Right hindlimb (tissue), 1 donor: ENCODE results near the gene CBX2.
A peak's percentile ranks its signal among the peaks of the same experiment; 100 is the strongest.

ENCODE experiments used
- DNase-seq: peaks from one replicate; pipeline ENCODE4 v3.0.0-alpha.2; 2018

The CBX2 gene

DNA sequence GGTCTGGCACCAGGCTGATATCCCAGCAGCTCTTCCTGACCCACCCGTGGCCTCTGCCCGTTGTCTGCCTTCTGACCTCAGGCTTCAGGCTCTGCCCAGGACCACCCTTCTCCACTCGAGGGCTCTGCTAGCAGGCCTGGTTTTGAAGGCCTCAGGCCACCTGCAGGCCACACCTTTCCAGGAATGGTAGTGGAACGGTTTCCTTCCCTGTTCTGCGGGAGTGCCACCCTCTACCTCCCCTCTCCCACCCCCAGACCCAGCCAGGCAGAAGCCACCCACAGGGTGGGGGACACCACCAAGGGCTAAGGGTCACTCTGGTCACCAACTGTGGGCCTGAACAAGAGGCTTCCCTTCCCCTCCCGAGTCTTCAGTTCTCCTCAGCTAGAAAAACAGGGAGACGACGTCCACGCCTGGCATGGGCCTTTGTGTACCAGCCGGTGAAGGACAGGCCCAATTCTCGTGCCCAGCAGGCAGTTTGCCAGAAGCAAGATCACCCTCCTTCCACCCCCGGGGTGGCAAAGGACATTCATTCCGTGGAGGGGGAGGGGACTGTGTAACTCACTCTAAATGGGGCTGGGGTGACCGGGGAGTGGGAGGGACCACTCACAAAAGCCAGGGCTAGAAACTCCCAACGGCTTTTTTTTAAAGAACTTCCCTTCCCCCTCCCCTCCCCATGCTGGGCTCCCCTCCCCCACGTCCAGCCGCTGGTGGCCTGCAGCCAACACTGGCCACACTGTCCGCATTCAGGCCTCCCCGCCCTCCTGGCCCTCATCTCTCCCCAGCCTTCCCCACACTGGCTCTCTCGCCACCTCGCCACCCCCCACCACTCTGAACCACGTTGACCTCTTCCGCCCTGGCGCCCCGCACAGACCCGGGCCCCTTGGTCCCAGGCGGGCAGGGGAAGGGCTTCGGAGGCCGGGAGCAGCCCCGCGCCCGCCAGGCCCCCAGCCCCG, 53.6 kb downstream of the CBX2 start:
- peak; percentile 70 for DNase-seq

DNA sequence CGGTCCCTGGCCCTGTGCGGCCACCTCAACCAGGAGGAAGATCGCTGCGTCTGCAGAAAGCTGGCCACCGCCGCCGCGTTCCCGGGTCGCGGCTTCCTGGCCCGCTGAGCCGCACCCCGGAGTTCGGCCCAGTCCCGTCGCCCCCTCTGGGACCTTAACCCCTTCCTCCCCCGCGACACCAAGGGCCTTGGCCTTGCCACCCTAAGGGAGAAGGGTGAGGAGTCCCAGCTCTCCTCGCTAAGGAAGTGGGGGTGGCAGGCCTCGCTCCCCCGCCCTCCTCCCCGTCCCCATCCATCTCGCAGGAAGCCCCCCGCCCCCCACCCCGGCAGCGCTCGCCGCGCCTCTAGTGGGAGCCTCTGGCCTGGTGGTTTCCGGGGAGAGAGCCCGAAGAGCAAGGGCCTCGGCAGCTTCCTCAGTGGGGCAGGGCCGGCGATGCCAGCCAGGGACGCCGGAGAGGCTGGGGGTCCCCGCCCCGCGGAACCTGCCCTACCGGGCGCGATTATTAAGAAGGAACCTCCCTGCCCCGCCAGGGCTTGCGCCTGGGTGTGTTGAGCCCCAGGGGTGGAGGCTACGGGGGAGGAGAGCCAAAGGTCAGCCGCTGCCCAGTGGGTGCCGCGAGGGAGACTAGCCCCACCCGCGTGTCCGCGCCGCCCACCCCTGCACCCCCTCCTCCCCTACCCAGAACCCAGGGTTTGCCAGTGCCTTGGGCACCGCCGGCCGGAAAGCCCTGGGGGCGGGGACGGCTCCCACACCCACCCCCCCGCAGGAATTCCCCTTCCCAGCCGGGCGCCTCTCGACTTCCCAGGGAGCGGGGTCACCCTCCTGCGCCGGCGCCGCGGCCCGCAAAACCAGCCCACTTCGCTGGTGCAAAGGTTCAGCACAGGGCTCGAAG, 54.5 kb downstream of the CBX2 start:
- DNase-seq, result peak; percentile 51

DNA sequence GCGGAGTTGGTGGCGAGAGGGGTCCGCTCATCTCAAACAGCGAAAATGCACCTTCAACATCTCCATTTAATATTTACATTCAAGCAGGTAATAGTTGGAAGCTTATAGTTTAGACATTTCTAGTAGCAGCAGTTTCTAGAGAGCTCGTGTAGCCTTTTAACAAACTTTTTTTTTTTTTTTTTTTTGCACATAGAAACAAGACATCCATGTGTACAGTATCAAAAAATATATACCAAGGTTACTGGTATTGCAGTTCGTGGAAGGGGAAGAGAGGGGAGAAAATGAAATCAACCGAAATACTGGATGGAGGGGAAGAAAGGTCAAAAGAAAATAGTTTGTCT, 55.1 kb downstream of the CBX2 start:
- DNase-seq, result no peak

DNA sequence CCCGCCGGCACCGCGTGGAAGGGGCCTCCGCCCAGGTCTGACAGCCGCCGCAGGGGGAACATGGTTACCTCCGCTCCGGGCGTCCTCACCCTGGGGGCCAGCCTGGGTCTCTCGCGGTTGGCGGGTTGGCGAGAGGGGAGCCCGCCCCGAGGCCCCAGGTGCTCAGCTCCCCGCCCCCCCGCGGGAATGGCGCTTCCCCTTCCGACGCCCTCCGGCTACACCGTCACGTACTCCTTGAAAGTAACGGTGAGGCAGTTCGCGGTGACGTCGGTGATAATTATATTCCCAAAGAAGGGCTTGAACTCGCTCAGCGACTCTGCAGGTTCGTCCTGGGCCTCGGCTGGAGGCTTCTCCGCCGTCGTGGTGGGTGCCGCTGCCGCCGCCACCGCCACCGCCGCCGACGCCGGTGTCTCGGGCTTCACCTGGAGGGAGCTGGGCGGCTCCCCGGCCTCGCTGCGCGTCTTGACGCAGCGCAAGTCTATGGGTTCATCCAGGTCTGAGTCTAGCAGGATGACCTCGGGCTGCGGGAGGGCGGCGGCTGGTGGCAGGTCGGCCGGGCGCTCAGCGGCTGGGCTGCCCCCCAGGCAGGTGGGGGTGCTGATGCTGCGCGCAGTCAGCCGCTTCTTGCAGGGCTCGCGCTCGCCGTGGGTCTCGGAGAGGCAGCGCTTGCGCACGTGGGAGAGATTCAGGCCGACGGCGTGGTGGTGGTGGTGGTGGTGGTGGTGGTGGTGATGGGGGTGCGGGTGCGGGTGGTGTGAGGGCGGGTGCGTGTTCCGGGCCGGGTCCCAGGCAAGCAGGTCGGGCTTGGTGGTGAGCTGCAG, 56.0 kb downstream of the CBX2 start:
- DNase-seq, result no peak

DNA sequence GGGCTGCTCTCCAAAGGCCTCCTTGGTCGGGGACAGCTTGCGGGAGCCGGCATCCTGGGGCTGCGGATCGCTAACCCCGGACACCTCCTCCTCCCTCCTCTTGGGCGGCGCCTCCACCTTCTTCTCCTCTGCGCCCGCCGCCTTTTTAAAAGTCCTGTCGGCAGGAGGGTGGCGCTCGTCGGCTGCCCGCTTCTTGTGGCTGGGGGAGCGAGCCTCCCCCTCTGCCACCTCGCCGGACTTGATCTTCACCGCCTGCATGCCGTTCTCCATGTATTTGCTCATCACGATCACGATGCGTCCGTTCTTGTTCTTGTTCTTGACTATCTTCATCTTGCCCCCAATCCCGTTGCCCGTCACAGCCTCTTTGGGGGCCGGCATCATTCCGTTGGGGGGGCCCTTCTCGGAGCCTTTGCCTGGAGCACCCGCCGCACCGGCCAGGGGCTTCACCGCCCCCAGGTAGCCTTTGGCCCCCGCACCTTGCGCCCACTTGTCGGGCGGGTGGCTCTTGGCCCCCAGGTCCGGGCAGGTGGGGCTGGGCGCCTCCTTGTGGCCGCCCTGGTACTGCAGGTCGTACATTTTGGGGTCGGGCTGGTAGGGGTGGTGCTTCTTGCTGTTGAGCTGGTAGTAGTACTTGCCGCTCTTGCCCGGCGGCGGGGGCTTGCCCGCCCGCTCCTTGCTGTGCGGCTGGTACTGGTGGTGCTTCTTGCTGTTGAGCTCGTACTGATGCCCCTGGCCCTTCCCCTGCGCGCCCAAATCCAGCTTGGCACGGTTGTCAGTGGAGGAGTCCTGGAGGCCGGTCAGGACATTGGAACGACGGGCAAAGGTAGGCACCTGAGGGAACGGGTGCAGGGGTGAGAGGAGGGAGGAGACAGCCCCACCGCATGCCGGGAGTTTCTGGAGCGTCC, 56.9 kb downstream of the CBX2 start:
- DNase-seq, result peak; percentile 36

DNA sequence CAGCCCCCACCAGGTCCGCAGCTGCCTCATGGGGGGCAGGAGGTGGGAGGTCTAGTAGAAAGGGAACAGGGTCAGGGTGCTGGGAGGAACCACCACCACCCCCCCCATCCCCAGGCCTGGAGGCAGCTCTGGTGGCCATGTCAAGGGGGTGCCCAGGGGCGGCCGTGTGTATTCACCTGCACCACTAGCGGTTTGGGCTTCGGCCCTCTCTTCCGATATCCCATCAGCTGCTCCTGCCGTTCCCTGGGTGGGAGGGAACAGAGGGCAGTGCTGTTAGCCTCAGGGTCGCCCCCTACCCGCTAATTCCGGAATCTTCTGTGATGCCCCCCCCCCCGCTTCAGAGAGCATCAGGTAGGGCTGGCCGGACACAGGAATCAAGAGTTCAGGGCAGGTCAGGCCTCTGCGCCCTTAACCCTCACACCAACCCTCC, 57.5 kb downstream of the CBX2 start:
- DNase-seq, result no peak

DNA sequence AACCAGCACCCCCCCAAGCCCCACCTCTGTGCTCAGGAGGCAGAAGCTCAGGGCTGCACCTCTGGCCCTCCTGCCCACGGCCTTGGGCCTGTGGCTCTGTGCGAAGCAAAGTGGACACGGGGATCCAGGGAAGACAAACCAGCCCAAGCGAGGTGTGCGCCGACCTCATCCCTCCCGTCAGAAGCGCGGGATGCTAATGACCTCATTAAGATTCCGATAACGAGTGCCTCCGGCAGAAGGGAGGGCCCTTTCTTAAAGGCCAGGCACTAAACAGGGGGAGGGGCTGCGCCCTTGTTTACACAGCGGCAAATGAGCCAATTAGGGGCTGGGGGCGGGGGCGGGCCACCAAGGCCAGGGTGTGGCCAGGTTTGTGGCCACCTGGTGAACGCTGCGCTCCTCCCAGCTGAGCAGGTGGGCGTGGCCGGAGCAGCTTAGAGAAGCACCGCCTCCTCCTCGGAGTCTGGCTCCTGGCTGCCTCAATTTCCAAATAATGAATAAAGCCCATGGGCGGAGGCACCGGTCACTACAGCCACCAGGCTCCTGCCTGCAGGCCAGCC, 58.1 kb downstream of the CBX2 start:
- no peak for DNase-seq

DNA sequence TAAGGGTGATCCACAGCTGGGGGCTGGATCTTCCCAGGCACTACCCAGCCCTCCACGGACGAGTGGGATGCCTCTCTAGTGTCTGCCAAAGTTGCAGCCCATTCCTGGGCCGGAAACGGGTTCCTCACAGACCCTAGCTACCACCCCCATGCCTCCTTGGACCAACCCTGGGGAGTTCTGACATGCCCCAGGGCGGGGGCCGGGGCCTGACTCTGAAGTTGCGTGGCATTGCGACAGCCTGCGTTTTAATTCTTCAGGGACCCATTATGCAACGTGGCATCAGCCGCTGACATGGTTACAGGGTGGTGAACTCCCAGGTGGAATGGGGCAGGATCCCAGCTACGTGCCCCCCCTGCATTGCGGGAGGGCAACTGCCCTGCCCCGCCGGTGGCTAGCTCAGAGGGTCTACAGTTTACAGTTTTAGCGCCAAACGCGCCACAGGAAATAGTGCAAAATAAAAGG, 58.6 kb downstream of the CBX2 start:
- no peak for DNase-seq

DNA sequence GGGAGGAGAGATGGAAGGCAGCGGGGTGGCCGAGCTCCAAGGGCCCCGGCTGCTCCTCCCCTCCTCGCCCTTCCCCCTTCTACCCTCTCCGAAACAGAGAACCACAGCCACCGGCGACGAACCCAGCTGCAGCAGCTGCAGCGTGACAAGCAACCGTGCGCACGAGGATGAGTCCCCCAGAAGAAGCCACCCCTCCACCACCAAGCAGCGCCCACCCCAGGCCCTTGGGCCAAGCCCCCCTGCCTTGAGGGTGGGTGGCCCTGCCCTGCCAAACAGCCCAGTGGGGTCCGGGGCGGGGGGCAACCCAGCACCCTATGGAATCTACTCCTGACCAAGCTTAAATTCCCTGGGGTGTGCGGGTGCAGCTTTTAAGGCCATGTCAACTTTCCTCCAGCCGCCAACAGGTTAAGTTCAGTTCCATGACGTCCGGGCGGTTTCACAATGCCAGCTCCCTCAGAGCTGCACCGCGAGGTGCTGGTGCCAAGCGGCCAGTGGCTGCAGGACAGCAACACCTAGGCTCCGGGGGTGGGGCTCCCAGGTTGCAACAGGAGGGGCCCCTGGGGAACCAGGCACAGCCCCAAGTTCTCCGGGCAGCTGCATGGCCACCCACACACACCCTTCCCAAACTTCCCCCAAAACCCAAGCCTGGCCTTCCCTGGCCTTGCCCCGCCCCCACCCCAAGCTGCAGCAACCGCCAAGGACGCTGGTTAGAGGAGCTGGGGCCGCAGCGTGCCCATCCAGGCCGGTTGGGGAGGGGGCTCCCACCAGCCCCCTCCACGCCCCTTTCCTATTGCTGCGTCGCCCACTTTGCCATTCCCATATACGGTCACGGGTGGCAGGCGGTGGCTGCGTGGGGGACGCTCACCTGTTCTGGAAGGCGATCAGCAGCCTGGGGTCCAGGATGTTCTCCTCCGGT, 59.3 kb downstream of the CBX2 start:
- peak; percentile 74 for DNase-seq
